ENCODE measurements around the gene LAMC2.

DNA sequence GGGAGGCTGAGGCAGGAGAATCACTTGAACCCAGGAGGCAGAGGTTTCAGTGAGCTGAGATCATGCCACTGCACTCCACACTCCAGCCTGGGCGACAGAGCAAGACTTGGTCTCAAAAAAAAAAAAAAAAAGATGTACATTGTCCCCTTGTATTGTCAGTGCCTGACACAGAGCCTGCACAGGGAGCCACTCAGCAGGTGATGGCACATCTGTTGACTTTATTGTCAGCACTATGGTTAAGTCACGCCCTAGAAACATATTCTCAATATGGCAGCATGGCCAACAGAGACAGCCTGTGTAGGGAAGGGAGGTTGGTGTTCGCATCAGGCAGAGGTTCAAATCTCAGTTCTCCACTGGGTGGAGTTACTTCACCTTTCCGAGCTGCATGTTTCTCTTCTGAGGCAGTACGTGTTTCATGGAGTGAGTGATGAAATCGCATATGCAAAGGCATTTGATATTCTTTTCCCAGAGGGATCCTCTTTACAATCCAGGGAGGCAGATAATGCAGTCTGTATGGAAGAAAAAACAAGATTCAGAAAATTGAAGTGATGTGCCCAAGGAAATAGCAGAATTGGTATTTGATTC is 20.6 kb downstream of the LAMC2 start:
- TF ChIP-seq, protein P1, sequence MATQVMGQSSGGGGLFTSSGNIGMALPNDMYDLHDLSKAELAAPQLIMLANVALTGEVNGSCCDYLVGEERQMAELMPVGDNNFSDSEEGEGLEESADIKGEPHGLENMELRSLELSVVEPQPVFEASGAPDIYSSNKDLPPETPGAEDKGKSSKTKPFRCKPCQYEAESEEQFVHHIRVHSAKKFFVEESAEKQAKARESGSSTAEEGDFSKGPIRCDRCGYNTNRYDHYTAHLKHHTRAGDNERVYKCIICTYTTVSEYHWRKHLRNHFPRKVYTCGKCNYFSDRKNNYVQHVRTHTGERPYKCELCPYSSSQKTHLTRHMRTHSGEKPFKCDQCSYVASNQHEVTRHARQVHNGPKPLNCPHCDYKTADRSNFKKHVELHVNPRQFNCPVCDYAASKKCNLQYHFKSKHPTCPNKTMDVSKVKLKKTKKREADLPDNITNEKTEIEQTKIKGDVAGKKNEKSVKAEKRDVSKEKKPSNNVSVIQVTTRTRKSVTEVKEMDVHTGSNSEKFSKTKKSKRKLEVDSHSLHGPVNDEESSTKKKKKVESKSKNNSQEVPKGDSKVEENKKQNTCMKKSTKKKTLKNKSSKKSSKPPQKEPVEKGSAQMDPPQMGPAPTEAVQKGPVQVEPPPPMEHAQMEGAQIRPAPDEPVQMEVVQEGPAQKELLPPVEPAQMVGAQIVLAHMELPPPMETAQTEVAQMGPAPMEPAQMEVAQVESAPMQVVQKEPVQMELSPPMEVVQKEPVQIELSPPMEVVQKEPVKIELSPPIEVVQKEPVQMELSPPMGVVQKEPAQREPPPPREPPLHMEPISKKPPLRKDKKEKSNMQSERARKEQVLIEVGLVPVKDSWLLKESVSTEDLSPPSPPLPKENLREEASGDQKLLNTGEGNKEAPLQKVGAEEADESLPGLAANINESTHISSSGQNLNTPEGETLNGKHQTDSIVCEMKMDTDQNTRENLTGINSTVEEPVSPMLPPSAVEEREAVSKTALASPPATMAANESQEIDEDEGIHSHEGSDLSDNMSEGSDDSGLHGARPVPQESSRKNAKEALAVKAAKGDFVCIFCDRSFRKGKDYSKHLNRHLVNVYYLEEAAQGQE (IDR thresholded peaks at IDR 0.05; ENCODE audit: low read depth): no peak
- no peak for TF ChIP-seq RAD21 (IDR thresholded peaks at IDR 0.05; ENCODE audit: low read depth)
- TF ChIP-seq, protein P2, sequence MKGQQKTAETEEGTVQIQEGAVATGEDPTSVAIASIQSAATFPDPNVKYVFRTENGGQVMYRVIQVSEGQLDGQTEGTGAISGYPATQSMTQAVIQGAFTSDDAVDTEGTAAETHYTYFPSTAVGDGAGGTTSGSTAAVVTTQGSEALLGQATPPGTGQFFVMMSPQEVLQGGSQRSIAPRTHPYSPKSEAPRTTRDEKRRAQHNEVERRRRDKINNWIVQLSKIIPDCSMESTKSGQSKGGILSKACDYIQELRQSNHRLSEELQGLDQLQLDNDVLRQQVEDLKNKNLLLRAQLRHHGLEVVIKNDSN (IDR thresholded peaks at IDR 0.05): no peak
- TF ChIP-seq, protein P3, sequence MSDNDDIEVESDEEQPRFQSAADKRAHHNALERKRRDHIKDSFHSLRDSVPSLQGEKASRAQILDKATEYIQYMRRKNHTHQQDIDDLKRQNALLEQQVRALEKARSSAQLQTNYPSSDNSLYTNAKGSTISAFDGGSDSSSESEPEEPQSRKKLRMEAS (IDR thresholded peaks at IDR 0.05): no peak
- no peak for TF ChIP-seq ZBTB7A (IDR thresholded peaks at IDR 0.05; ENCODE audit: low read depth)
- TF ChIP-seq EP300 (IDR thresholded peaks at IDR 0.05; ENCODE audit: borderline replicate concordance): no peak
- TF ChIP-seq TEAD4 (IDR thresholded peaks at IDR 0.05): no peak
- no peak for TF ChIP-seq NFIC (IDR thresholded peaks at IDR 0.05)
